ENCODE results near the gene RIPOR2.

DNA sequence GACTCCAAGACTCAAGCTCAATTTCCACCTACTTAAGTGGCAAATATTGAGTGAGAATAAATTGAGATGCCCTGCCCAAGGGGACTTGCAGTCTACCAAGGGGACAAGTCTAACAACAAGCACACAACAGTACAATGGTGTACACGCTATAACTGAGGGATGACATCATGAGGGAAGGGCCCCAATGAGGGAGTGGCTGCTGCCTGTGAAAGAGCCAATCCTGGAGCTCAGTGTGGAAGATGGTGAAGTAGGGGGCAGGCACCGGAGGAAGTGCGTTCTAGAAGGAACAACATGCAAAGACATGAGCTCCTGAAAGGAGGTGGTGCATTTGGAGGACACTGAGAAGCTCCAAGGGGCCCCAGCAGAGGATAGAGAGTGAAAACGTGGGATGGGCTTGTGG, 90.2 kb downstream of the RIPOR2 start:
- TF ChIP-seq, protein P1, sequence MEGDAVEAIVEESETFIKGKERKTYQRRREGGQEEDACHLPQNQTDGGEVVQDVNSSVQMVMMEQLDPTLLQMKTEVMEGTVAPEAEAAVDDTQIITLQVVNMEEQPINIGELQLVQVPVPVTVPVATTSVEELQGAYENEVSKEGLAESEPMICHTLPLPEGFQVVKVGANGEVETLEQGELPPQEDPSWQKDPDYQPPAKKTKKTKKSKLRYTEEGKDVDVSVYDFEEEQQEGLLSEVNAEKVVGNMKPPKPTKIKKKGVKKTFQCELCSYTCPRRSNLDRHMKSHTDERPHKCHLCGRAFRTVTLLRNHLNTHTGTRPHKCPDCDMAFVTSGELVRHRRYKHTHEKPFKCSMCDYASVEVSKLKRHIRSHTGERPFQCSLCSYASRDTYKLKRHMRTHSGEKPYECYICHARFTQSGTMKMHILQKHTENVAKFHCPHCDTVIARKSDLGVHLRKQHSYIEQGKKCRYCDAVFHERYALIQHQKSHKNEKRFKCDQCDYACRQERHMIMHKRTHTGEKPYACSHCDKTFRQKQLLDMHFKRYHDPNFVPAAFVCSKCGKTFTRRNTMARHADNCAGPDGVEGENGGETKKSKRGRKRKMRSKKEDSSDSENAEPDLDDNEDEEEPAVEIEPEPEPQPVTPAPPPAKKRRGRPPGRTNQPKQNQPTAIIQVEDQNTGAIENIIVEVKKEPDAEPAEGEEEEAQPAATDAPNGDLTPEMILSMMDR (IDR thresholded peaks at IDR 0.05) = no peak
- no peak for TF ChIP-seq POLR2A (IDR thresholded peaks at IDR 0.05)

Data from Peyer's patch (tissue), 4 donors.